HG02798 (cell line): Measurements from ENCODE around the gene SPRR1A.
A peak's percentile ranks its signal among the peaks of the same experiment; 100 is the strongest.

Source experiments
- ATAC-seq: cut with Tn5 transposase; IDR thresholded peaks from one replicate; pipeline ENCODE4 v1.9.1; 2021; ENCODE audit warnings: mild to moderate bottlenecking; ENCODE audit not compliant: unreplicated experiment, poor library complexity

The SPRR1A gene

GRCh38 chr1:152983743-152984142 lies at the start of gene SPRR1A:
SPRR1A (plus strand) TSS chr1:152984081; CDS start chr1:152985231, 1,150 bp downstream.
- no peak for ATAC-seq

GRCh38 chr1:152940614-152941013 lies 43.3 kb upstream of the SPRR1A start:
- ATAC-seq, result no peak

- ATAC-seq, result no peak
Measured at GRCh38 chr1:152941037-152941711, 42.7 kb upstream of the SPRR1A start.

- ATAC-seq, result no peak
Measured at GRCh38 chr1:152942161-152942560, 41.7 kb upstream of the SPRR1A start.

- no peak for ATAC-seq
Measured at GRCh38 chr1:152946248-152946647, 37.6 kb upstream of the SPRR1A start.

- ATAC-seq, result no peak
Measured at GRCh38 chr1:152946651-152947256, 37.1 kb upstream of the SPRR1A start, which contains the start of gene SPRR5. SPRR5 (plus strand) TSS chr1:152947206; CDS start chr1:152948555, 1,349 bp downstream.

GRCh38 chr1:152951711-152952110 lies 32.2 kb upstream of the SPRR1A start:
- no peak for ATAC-seq

GRCh38 chr1:152953761-152954160 lies 30.1 kb upstream of the SPRR1A start:
- ATAC-seq, result no peak

- no peak for ATAC-seq
Measured at GRCh38 chr1:152954436-152954835, 29.4 kb upstream of the SPRR1A start.

GRCh38 chr1:152957561-152957960 lies 26.3 kb upstream of the SPRR1A start:
- no peak for ATAC-seq

GRCh38 chr1:152959273-152959672 lies 24.6 kb upstream of the SPRR1A start:
- ATAC-seq, result no peak

GRCh38 chr1:152959801-152960451 lies 24.0 kb upstream of the SPRR1A start:
- no peak for ATAC-seq

- no peak for ATAC-seq
Measured at GRCh38 chr1:152960452-152961044, 23.3 kb upstream of the SPRR1A start.

- ATAC-seq, result no peak
Measured at GRCh38 chr1:152961226-152961891, 22.5 kb upstream of the SPRR1A start.

- ATAC-seq, result no peak
Measured at GRCh38 chr1:152962876-152963415, 20.9 kb upstream of the SPRR1A start.

GRCh38 chr1:152964536-152964935 lies 19.3 kb upstream of the SPRR1A start:
- no peak for ATAC-seq

GRCh38 chr1:152965853-152966252 lies 18.0 kb upstream of the SPRR1A start:
- no peak for ATAC-seq

- peak; percentile 46 for ATAC-seq
Measured at GRCh38 chr1:152967201-152967600, 16.7 kb upstream of the SPRR1A start.

GRCh38 chr1:152968248-152968647 lies 15.6 kb upstream of the SPRR1A start:
- peak; percentile 91 for ATAC-seq

- ATAC-seq, result no peak
Measured at GRCh38 chr1:152969036-152969435, 14.8 kb upstream of the SPRR1A start.
